Gastroesophageal sphincter (tissue), 4 donors: ENCODE measurements around the gene TFB2M. TPM values are rescaled to one million over a fixed set of nuclear protein-coding genes. Genes with fewer than 3 reads are reported as not detected.

ENCODE experiments used
- ATAC-seq: fragments of 150-250 bp; one replicate; pipeline ENCODE4 v1.9.1; 2016; ENCODE audit warnings: mild to moderate bottlenecking, moderate library complexity
- H3K27ac ChIP-seq, 4 donors: fragments of 200-600 bp; sonication (generic) in 3 of 4; 1 replicate in 3 of 4; 2 replicates in 1 of 4; pipeline ENCODE4 v1.5.1; 2016 to 2019
- H3K27me3 ChIP-seq: fragments of 200-600 bp; sonication (generic); one replicate; pipeline ENCODE4 v1.5.1; 2019
- H3K36me3 ChIP-seq, 2 donors: fragments of 200-600 bp; sonication (generic); one replicate each; pipeline ENCODE4 v1.5.1; 2019; ENCODE audit warnings: control low read depth in 1 of 2
- H3K4me1 ChIP-seq, 3 donors: fragments of 200-600 bp; sonication (generic); 1 replicate in 2 of 3; 2 replicates in 1 of 3; pipeline ENCODE4 v1.5.1; 2016 to 2019; ENCODE audit warnings: control low read depth in 2 of 3
- H3K4me3 ChIP-seq, 2 donors: fragments of 200-600 bp; sonication (generic); one replicate each; pipeline ENCODE4 v1.5.1; 2019; ENCODE audit warnings: mild to moderate bottlenecking in 1 of 2, moderate library complexity in 1 of 2
- H3K9me3 ChIP-seq, 3 donors: fragments of 200-600 bp; sonication (generic); one replicate each; pipeline ENCODE4 v1.5.1; 2017 to 2019; ENCODE audit warnings: control low read depth in 2 of 3
- CTCF ChIP-seq, 4 experiments: fragments of 200-600 bp in 2 of 4; fragments of 450-650 bp in 2 of 4; sonication (generic) in 1 of 4; IDR thresholded peaks; one replicate each; pipeline ENCODE4 v1.5.1; 2017 to 2019; ENCODE audit warnings: antibody characterized with exemption in 4 of 4, mild to moderate bottlenecking in 2 of 4, moderate library complexity in 2 of 4
- EP300 ChIP-seq: sonication (generic); formaldehyde crosslinking; IDR thresholded peaks from one replicate; pipeline ENCODE4 v1.6.1; 2017; ENCODE audit warnings: antibody characterized with exemption, mild to moderate bottlenecking
- POLR2A ChIP-seq, 2 donors: fragments of 450-650 bp; IDR thresholded peaks; one replicate each; pipeline ENCODE4 v1.6.1; 2017; ENCODE audit warnings: antibody characterized with exemption in 2 of 2, mild to moderate bottlenecking in 2 of 2, moderate library complexity in 1 of 2
- POLR2AphosphoS5 ChIP-seq: sonication (generic); formaldehyde crosslinking; IDR thresholded peaks from one replicate; pipeline ENCODE4 v1.6.1; 2017; ENCODE audit warnings: antibody characterized with exemption
- WGBS, 2 donors: methylation state at CpG; one replicate each; pipeline ENCODE4 v1.1.5; 2018; ENCODE audit warnings: low coverage in 1 of 2; 5-methylcytosine and 5-hydroxymethylcytosine counted together
- total RNA-seq, 4 donors: library from RNA; depleted of rRNA; stranded (reverse); fragments of >200 nt; gene quantifications; one replicate each; pipeline ENCODE4 v1.1.0, GENCODE V29; 2016

Gene TFB2M
- total RNA-seq, 4 donors from 2014 or later: 7.4 to 12.8 (median 10.2) TPM

GRCh38 chr1:246508897-246509688 is 57.0 kb downstream of the TFB2M start:
- 95% methylated on average over 4 of the region's 26 CpGs; no CpG with 5 or more reads in 1 of the 2 donors for WGBS, 2 donors

GRCh38 chr1:246506674-246507481 is 59.2 kb downstream of the TFB2M start, which contains the start of gene SMYD3:
SMYD3 (minus strand) TSS chr1:246507279.
- Histone ChIP-seq H3K9me3 (no peaks in the 10 kb centered on the region), H3K36me3 (no peaks in the 10 kb centered on the region), H3K27ac (peak within 1 kb of the TSS in 3 of 4 donors; percentile 75 to 83 (median 78)), H3K27me3 (no peaks in the 10 kb centered on the region), H3K4me1 (peaks cover 0 to 28% (median 5%) of the 10 kb centered on the region in 3 donors), H3K4me3 (peak within 1 kb of the TSS; percentile 54 to 93)
- WGBS, 2 donors: 0% methylated on average over 9 of the region's 79 CpGs; no CpG with 5 or more reads in 1 of the 2 donors
- peak; percentile 94 for ATAC-seq
- TF ChIP-seq POLR2A (IDR thresholded peaks at IDR 0.05) (peak; percentile 26 to 41), POLR2AphosphoS5 (peak; percentile 26), EP300 (no peak), CTCF (IDR thresholded peaks at IDR 0.05) (peak in 1 of 4 experiments; percentile 53)

More at GRCh38 chr1:246508897-246509688, 57.0 kb downstream of the TFB2M start:
- H3K9me3 ChIP-seq: peaks cover 0 to 10% (median 0%) of the 10 kb centered on the region in 3 donors
- H3K27ac ChIP-seq: peak overlapping the region in 1 of 4 donors; percentile 78
- no peak for ATAC-seq
- H3K4me3 ChIP-seq: no peak overlapping the region
- no peaks in the 10 kb centered on the region for H3K27me3 ChIP-seq
- TF ChIP-seq CTCF (IDR thresholded peaks at IDR 0.05) (no peak), EP300 (no peak), POLR2A (IDR thresholded peaks at IDR 0.05) (no peak), POLR2AphosphoS5 (no peak)
- no peaks in the 10 kb centered on the region for H3K36me3 ChIP-seq
- peaks cover 0 to 28% (median 5%) of the 10 kb centered on the region in 3 donors for H3K4me1 ChIP-seq

- no peak for ATAC-seq
- Histone ChIP-seq H3K36me3 (no peaks in the 10 kb centered on the region), H3K9me3 (no peaks in the 10 kb centered on the region), H3K27ac (peak overlapping the region in 2 of 4 donors; percentile 78 to 83), H3K27me3 (no peaks in the 10 kb centered on the region), H3K4me1 (peaks cover 0 to 28% (median 5%) of the 10 kb centered on the region in 3 donors), H3K4me3 (peak overlapping the region; percentile 54 to 93)
- TF ChIP-seq POLR2A (IDR thresholded peaks at IDR 0.05) (no peak), CTCF (IDR thresholded peaks at IDR 0.05) (no peak), POLR2AphosphoS5 (no peak)
- WGBS, 2 donors: 0 to 8% methylated on average over 5 of the region's 9 CpGs
These were observed 59.7 kb downstream of the TFB2M start for GRCh38 chr1:246506367-246506673.

GRCh38 chr1:246503341-246503740 is 62.7 kb downstream of the TFB2M start:
- Histone ChIP-seq H3K4me1 (peaks cover 0 to 28% (median 5%) of the 10 kb centered on the region in 3 donors), H3K9me3 (no peaks in the 10 kb centered on the region), H3K4me3 (no peak overlapping the region), H3K36me3 (no peaks in the 10 kb centered on the region), H3K27me3 (no peaks in the 10 kb centered on the region), H3K27ac (no peak overlapping the region)
- ATAC-seq: no peak
- 70 to 73% methylated on average over 5 to 6 of the region's 7 CpGs for WGBS, 2 donors
- TF ChIP-seq POLR2A (IDR thresholded peaks at IDR 0.05) (no peak), POLR2AphosphoS5 (no peak), EP300 (no peak), CTCF (IDR thresholded peaks at IDR 0.05) (no peak)
